ENCODE results near the gene SCAANT1. TPM values are rescaled to one million over a fixed set of nuclear protein-coding genes. Genes with fewer than 3 reads are reported as not detected.

Gene SCAANT1
- total and polyA plus RNA-seq, 2 donors (not counting 1 experiment from before 2014, with no cell fraction given), result 1.7 TPM; not detected in 1

DNA sequence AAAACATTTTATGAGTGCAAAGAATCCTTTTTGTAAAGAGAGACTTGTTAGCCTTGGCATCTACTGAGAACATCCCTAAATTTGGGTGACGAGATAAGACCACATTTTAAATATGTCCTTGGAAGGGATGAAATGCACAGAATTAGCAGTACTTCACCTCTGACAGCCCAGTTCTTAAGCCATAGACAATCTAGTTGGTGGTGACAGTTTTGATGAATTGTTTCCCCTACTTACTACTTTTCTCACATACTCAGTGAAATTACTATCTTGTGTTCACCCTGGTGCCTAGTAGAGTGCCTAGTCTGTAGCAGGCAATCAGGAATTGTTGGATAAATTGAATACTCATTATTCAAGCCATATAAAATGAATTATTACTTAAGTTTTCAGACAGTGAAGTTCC lies 3.4 kb downstream of the SCAANT1 start:
- no peaks in the 10 kb centered on the region for H4K20me1 ChIP-seq (ENCODE audit: control insufficient read depth, insufficient read depth, low read length, poor library complexity, severe bottlenecking)
- H3K79me2 ChIP-seq (ENCODE audit: control insufficient read depth, insufficient read depth, low read length), result peaks cover 23% of the 10 kb centered on the region
- POLR2A ChIA-PET, result no interaction called here
- CTCF ChIA-PET, result interaction anchor here (1.3 kb wide), 1 partner anchor 85 kb away, joined by 5 read pairs; no protein-coding TSS in a partner anchor
- peaks cover 17 to 20% of the 10 kb centered on the region in 2 donors for H3K4me1 ChIP-seq (ENCODE audit: control insufficient read depth in 2 of 2, insufficient read depth in 2 of 2, low read length in 2 of 2)
- H3K9ac ChIP-seq (ENCODE audit: low read length), result no peak overlapping the region
- DNase-seq (no peak), ATAC-seq (ENCODE audit: low read depth) (no peak)
- H3K9me3 Mint-ChIP-seq (ENCODE audit: insufficient read depth), result no peaks in the 10 kb centered on the region
- no peak overlapping the region for H3K4me3 ChIP-seq (ENCODE audit: control extremely low read depth in 1 of 5, extremely low read depth in 1 of 5, insufficient read depth in 1 of 5, low read depth in 2 of 5, low read length in 4 of 5)
- H3K27ac Mint-ChIP-seq, result peak overlapping the region; percentile 62
- H3K27me3 Mint-ChIP-seq, result no peaks in the 10 kb centered on the region
- H3K27ac ChIP-seq (ENCODE audit: low read length in 2 of 2), result peak overlapping the region in 1 of 2 donors; percentile 35
- no peaks in the 10 kb centered on the region for H3K27me3 ChIP-seq (replicated peaks in 1 of 4; ENCODE audit: control extremely low read depth in 1 of 4, control insufficient read depth in 3 of 4, insufficient read depth in 4 of 4, low read length in 3 of 4)
- no peaks in the 10 kb centered on the region for H3K9me3 ChIP-seq (ENCODE audit: control extremely low read depth in 1 of 3, control insufficient read depth in 2 of 3, insufficient read depth in 1 of 3, low read length in 2 of 3)
- no peak overlapping the region for H3K4me3 Mint-ChIP-seq
- TF ChIP-seq EZH2 (IDR thresholded peaks at IDR 0.05; ENCODE audit: borderline replicate concordance, insufficient read depth, low read depth, low read length, poor library complexity, severe bottlenecking), result no peak
- TF ChIP-seq, protein P1, sequence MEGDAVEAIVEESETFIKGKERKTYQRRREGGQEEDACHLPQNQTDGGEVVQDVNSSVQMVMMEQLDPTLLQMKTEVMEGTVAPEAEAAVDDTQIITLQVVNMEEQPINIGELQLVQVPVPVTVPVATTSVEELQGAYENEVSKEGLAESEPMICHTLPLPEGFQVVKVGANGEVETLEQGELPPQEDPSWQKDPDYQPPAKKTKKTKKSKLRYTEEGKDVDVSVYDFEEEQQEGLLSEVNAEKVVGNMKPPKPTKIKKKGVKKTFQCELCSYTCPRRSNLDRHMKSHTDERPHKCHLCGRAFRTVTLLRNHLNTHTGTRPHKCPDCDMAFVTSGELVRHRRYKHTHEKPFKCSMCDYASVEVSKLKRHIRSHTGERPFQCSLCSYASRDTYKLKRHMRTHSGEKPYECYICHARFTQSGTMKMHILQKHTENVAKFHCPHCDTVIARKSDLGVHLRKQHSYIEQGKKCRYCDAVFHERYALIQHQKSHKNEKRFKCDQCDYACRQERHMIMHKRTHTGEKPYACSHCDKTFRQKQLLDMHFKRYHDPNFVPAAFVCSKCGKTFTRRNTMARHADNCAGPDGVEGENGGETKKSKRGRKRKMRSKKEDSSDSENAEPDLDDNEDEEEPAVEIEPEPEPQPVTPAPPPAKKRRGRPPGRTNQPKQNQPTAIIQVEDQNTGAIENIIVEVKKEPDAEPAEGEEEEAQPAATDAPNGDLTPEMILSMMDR (IDR thresholded peaks at IDR 0.05), result no peak
- H2AFZ ChIP-seq (ENCODE audit: insufficient read depth, low read depth, low read length, poor library complexity, severe bottlenecking), result no peak overlapping the region
- peaks cover 0 to 14% of the 10 kb centered on the region in 2 experiments for H3K36me3 ChIP-seq (replicated peaks in 1 of 2; ENCODE audit: control extremely low read depth in 1 of 2, control insufficient read depth in 1 of 2, extremely low read depth in 1 of 2, insufficient read depth in 2 of 2, low read length in 1 of 2)
- H3K4me1 Mint-ChIP-seq, result peaks cover 20% of the 10 kb centered on the region
- H3K4me2 ChIP-seq (replicated peaks; ENCODE audit: low read depth, low read length, poor library complexity, severe bottlenecking), result no peak overlapping the region
- intact Hi-C loops (cut with micrococcal nuclease), result no loop called here
- no CpG with 5 or more reads among the region's 1 CpG for WGBS (ENCODE audit: insufficient coverage)

GRCh38 chr3:63908081-63908736 lies 4.0 kb downstream of the SCAANT1 start:
- CTCF ChIA-PET, result interaction anchor here (0.8 to 1.7 kb wide), 2 partner anchors 26 to 85 kb away, joined by 3 to 5 read pairs; no protein-coding TSS in a partner anchor

More at GRCh38 chr3:63908081-63908736, 4.0 kb downstream of the SCAANT1 start:
- Mint-ChIP-seq H3K27me3 (no peaks in the 10 kb centered on the region), H3K9me3 (ENCODE audit: insufficient read depth) (no peaks in the 10 kb centered on the region), H3K4me3 (no peak overlapping the region), H3K4me1 (peaks cover 14% of the 10 kb centered on the region), H3K27ac (peak overlapping the region; percentile 62)
- Histone ChIP-seq H3K27me3 (replicated peaks in 1 of 4; ENCODE audit: control extremely low read depth in 1 of 4, control insufficient read depth in 3 of 4, insufficient read depth in 4 of 4, low read length in 3 of 4) (no peaks in the 10 kb centered on the region), H3K36me3 (replicated peaks in 1 of 2; ENCODE audit: control extremely low read depth in 1 of 2, control insufficient read depth in 1 of 2, extremely low read depth in 1 of 2, insufficient read depth in 2 of 2, low read length in 1 of 2) (peaks cover 0 to 14% of the 10 kb centered on the region in 2 experiments), H3K4me1 (ENCODE audit: control insufficient read depth in 2 of 2, insufficient read depth in 2 of 2, low read length in 2 of 2) (peaks cover 12 to 14% of the 10 kb centered on the region in 2 donors), H2AFZ (ENCODE audit: insufficient read depth, low read depth, low read length, poor library complexity, severe bottlenecking) (no peak overlapping the region), H3K4me2 (replicated peaks; ENCODE audit: low read depth, low read length, poor library complexity, severe bottlenecking) (no peak overlapping the region), H4K20me1 (ENCODE audit: control insufficient read depth, insufficient read depth, low read length, poor library complexity, severe bottlenecking) (no peaks in the 10 kb centered on the region), H3K9me3 (ENCODE audit: control extremely low read depth in 1 of 3, control insufficient read depth in 2 of 3, insufficient read depth in 1 of 3, low read length in 2 of 3) (no peaks in the 10 kb centered on the region), H3K27ac (ENCODE audit: low read length in 2 of 2) (peak overlapping the region in 1 of 2 donors; percentile 55), H3K9ac (ENCODE audit: low read length) (no peak overlapping the region), H3K79me2 (ENCODE audit: control insufficient read depth, insufficient read depth, low read length) (peaks cover 23% of the 10 kb centered on the region), H3K4me3 (ENCODE audit: control extremely low read depth in 1 of 5, extremely low read depth in 1 of 5, insufficient read depth in 1 of 5, low read depth in 2 of 5, low read length in 4 of 5) (no peak overlapping the region)
- WGBS (ENCODE audit: insufficient coverage), result 100% methylated on average over 1 of the region's 2 CpGs
- TF ChIP-seq, protein P1 (IDR thresholded peaks at IDR 0.05), result no peak
- TF ChIP-seq EZH2 (IDR thresholded peaks at IDR 0.05; ENCODE audit: borderline replicate concordance, insufficient read depth, low read depth, low read length, poor library complexity, severe bottlenecking), result no peak
- no peak for ATAC-seq (ENCODE audit: low read depth)
- intact Hi-C loops (cut with micrococcal nuclease), result no loop called here
- no peak for DNase-seq
- POLR2A ChIA-PET, result no interaction called here
